HepG2 (cell line): ENCODE results near the gene DACT2. TPM values are rescaled to one million over a fixed set of nuclear protein-coding genes. Genes with fewer than 3 reads are reported as not detected.
A peak's percentile ranks its signal among the peaks of the same experiment; 100 is the strongest.

Experiments used
- ATAC-seq: fragments of 200-7000 bp; cut with Tn5 transposase; 3 replicates; pipeline ENCODE4 v1.9.1; 2020; ENCODE audit warnings: mild to moderate bottlenecking, moderate library complexity
- BruUV-seq: library from RNA; stranded (reverse); fragments of 400-500 nt; replicated peaks from 2 replicates; lab custom pipeline; 2021; lab: Mats Ljungman, UMichigan
- CTCF ChIA-PET: fragments of 300-600 bp; formaldehyde crosslinking; extraction: SDS; loops from one replicate; lab custom pipeline; 2021; ENCODE audit warnings: low total read pairs, inconsistent platforms, low intra/inter-chr PET ratio; lab: Yijun Ruan, JAX
- POLR2A ChIA-PET: fragments of 350-600 bp; sonication (Branson Sonifier 250); formaldehyde crosslinking; loops from one replicate; lab custom pipeline; 2020; ENCODE audit warnings: antibody characterized with exemption, inconsistent platforms; lab: Yijun Ruan, JAX
- DNase-seq: peaks from one replicate; pipeline ENCODE4 v3.0.0-alpha.2; 2015; ENCODE audit warnings: low spot score
- FAIRE-seq: peaks from 3 replicates; lab custom pipeline; 2011; peaks lifted over from hg19 to GRCh38; lab: Jason Lieb, UNC
- H2AFZ ChIP-seq: one replicate; pipeline ENCODE4 v1.6.1; 2011; ENCODE audit warnings: low read length, inconsistent platforms
- H3K27ac ChIP-seq: fragments of 300-600 bp; 3 replicates; pipeline ENCODE4 v1.8.0; 2011; ENCODE audit warnings: mixed run types, mild to moderate bottlenecking, mixed read lengths, low read length, inconsistent platforms; ENCODE audit not compliant: insufficient read depth; ENCODE audit errors: extremely low read length
- H3K27me3 ChIP-seq, 2 experiments: fragments of 200-600 bp in 1 of 2; 2 replicates in 1 of 2; 3 replicates in 1 of 2; pipeline versions ENCODE4 v1.6.0 to v1.8.0; 2011; ENCODE audit warnings: low read length in 2 of 2, mild to moderate bottlenecking in 2 of 2, moderate library complexity in 2 of 2, inconsistent platforms in 1 of 2; ENCODE audit not compliant: insufficient read depth in 2 of 2, control insufficient read depth in 1 of 2
- H3K36me3 ChIP-seq, 2 experiments: fragments of 200-600 bp in 1 of 2; replicated peaks in 1 of 2; 2 replicates in 1 of 2; 3 replicates in 1 of 2; pipeline versions ENCODE4 v1.5.1 to v1.8.0; 2011; ENCODE audit warnings: low read length in 2 of 2, inconsistent platforms in 1 of 2; ENCODE audit not compliant: insufficient read depth in 2 of 2, control insufficient read depth in 1 of 2
- H3K4me1 ChIP-seq: 2 replicates; pipeline ENCODE4 v1.5.1; 2012; ENCODE audit warnings: low read length, inconsistent platforms; ENCODE audit not compliant: insufficient read depth
- H3K4me2 ChIP-seq: 2 replicates; pipeline ENCODE4 v1.6.0; 2011; ENCODE audit warnings: low read depth, low read length, inconsistent platforms
- H3K4me3 ChIP-seq, 3 experiments: fragments of 200-600 bp in 1 of 3; sonication (generic), shearing (Covaris generic) in 1 of 3; replicated peaks in 1 of 3; 2 replicates each; pipeline ENCODE4 v1.5.1; 2011 to 2016; ENCODE audit warnings: low read length in 3 of 3, inconsistent platforms in 2 of 3, low read depth in 2 of 3, mild to moderate bottlenecking in 2 of 3, control low read depth in 1 of 3, mixed read lengths in 1 of 3; ENCODE audit not compliant: insufficient read depth in 1 of 3
- H3K79me2 ChIP-seq: one replicate; pipeline ENCODE4 v1.6.1; 2011; ENCODE audit warnings: low read length, inconsistent platforms; ENCODE audit not compliant: insufficient read depth
- H3K9ac ChIP-seq: 2 replicates; pipeline ENCODE4 v1.6.0; 2011; ENCODE audit warnings: mild to moderate bottlenecking, low read depth, low read length, inconsistent platforms; ENCODE audit not compliant: insufficient read depth
- H3K9me3 ChIP-seq: 2 replicates; pipeline ENCODE4 v1.5.1; 2012; ENCODE audit warnings: mild to moderate bottlenecking, low read length
- H4K20me1 ChIP-seq: 2 replicates; pipeline ENCODE4 v1.6.0; 2011; ENCODE audit warnings: inconsistent platforms, mild to moderate bottlenecking, low read length, moderate library complexity; ENCODE audit not compliant: insufficient read depth
- FOXK2 ChIP-seq: fragments of 450-650 bp; IDR thresholded peaks from 2 replicates; pipeline ENCODE4 v1.6.1; 2016
- PAX8 ChIP-seq: sonication (generic); formaldehyde crosslinking; IDR thresholded peaks from 2 replicates; pipeline ENCODE4 v1.8.0; 2022; ENCODE audit warnings: mild to moderate bottlenecking, missing genetic modification reagents, borderline replicate concordance
- in situ Hi-C: cut with HindIII; loops from 2 replicates; pipeline ENCODE4 v1.10.0; 2017; ENCODE audit warnings: low pct_unique_long_range_greater_than_20kb; ENCODE audit not compliant: extremely low pct_ligation_motif_present
- intact Hi-C: fragments of 100-400 bp; cut with micrococcal nuclease; formaldehyde crosslinking; loops from one replicate; pipeline ENCODE4 v1.10.0; 2022; ENCODE audit not compliant: unreplicated experiment
- polyA plus RNA-seq, 8 experiments: library from polyadenylated mRNA; depleted of rRNA in 3 of 8; stranded (reverse) in 7 of 8; unstranded in 1 of 8; fragments of >200 nt; fragmentation: Illumina TruSeq in 4 of 8; extraction: Trizol in 4 of 8; gene quantifications; 2 replicates each; pipeline versions ENCODE4 v1.2.1 to v1.2.3, GENCODE V29; 2011 to 2016; ENCODE audit warnings: low read depth in 4 of 8, missing spikeins in 1 of 8, mixed read lengths in 1 of 8; ENCODE audit not compliant: insufficient read depth in 1 of 8
- total RNA-seq, 5 experiments: library from RNA; depleted of rRNA; stranded (reverse); fragments of >200 nt; fragmentation: Illumina TruSeq; extraction: Trizol; gene quantifications; 2 replicates each; pipeline ENCODE4 v1.2.3, GENCODE V29; 2016; ENCODE audit warnings: low read depth in 1 of 5

Gene DACT2
- total and polyA plus RNA-seq, 2 of the 13 experiments (the other 11 are each of a cell fraction or from before 2014, with no cell fraction given) = 0.15 TPM; not detected in 1

- no peak for FAIRE-seq
- no peak overlapping the region for H2AFZ ChIP-seq
- H3K4me3 ChIP-seq = no peak overlapping the region
- peaks cover 14% of the 10 kb centered on the region for H3K9me3 ChIP-seq
- CTCF ChIA-PET = no interaction called here
- TF ChIP-seq PAX8 (CRISPR knock-in tag) (no peak), FOXK2 (0 out of 2 replicates have a peak, but pooled peaks have one; percentile 7)
- TF ChIP-seq, all 625 proteins: peak for 1
- ATAC-seq (no peak), DNase-seq (no peak)
- intact Hi-C loops (no loop called here), in situ Hi-C loops (no loop called here)
- Histone ChIP-seq H3K9ac (no peak overlapping the region), H3K36me3 (no peaks in the 10 kb centered on the region), H3K4me2 (no peak overlapping the region), H3K4me1 (peaks cover 36% of the 10 kb centered on the region), H3K27me3 (no peaks in the 10 kb centered on the region), H4K20me1 (no peaks in the 10 kb centered on the region), H3K79me2 (no peaks in the 10 kb centered on the region), H3K27ac (no peak overlapping the region)
- no TSS peak for BruUV-seq
- POLR2A ChIA-PET = no interaction called here
These were observed 62.6 kb downstream of the DACT2 start for GRCh38 chr6:168256940-168257339.

Other genes with a start within 250 kb of the DACT2 start
- gene FRMD1, start 240.6 kb downstream of the DACT2 start, total RNA-seq (2016; rRNA removed; fragmentation: Illumina TruSeq; extraction: Trizol) = not detected in 2 replicates
- gene FRMD1, start 240.6 kb downstream of the DACT2 start, polyA plus RNA-seq (2011; rRNA removed) = 0.01 and 0.09 TPM in 2 replicates
- not detected in 2 replicates for gene SMOC2, start 121.4 kb upstream of the DACT2 start, total RNA-seq (2016; rRNA removed; fragmentation: Illumina TruSeq; extraction: Trizol)
- not detected in 2 replicates for gene SMOC2, start 121.4 kb upstream of the DACT2 start, polyA plus RNA-seq (2011; rRNA removed)